Retinal pigment epithelial cell (primary cell): ENCODE data around the gene RPS3A.

ENCODE experiments used
- DNase-seq: peaks from one replicate; pipeline ENCODE4 v3.0.0-alpha.2; 2010; ENCODE audit warnings: low read depth
- H3K4me3 ChIP-seq: 2 replicates; pipeline ENCODE4 v1.5.1; 2011; ENCODE audit warnings: mild to moderate bottlenecking, low read length, control low read depth, moderate library complexity
- CTCF ChIP-seq: conservative IDR thresholded peaks from 2 replicates; pipeline ENCODE4 v1.5.1; 2011; ENCODE audit warnings: low read depth, low read length, control low read depth, inconsistent platforms

RPS3A gene

GRCh38 chr4:151091047-151091446 is 8.4 kb upstream of the RPS3A start:
- no peak overlapping the region for H3K4me3 ChIP-seq
- no peak for DNase-seq
- TF ChIP-seq CTCF = no peak

- no peak for TF ChIP-seq CTCF
- DNase-seq = no peak
- no peak overlapping the region for H3K4me3 ChIP-seq
Measured at GRCh38 chr4:151092488-151092887, 6.9 kb upstream of the RPS3A start.

GRCh38 chr4:151093203-151093602 is 6.2 kb upstream of the RPS3A start:
- DNase-seq = no peak
- TF ChIP-seq CTCF = no peak
- H3K4me3 ChIP-seq = no peak overlapping the region

- no peak for DNase-seq
- no peak for TF ChIP-seq CTCF
- no peak overlapping the region for H3K4me3 ChIP-seq
Measured at GRCh38 chr4:151094290-151094751, 5.1 kb upstream of the RPS3A start.

GRCh38 chr4:151095142-151095541 is 4.3 kb upstream of the RPS3A start:
- TF ChIP-seq CTCF = no peak
- no peak for DNase-seq

GRCh38 chr4:151097759-151098158 is 1.7 kb upstream of the RPS3A start:
- no peak for DNase-seq
- no peak for TF ChIP-seq CTCF
- no peak overlapping the region for H3K4me3 ChIP-seq

More at GRCh38 chr4:151095142-151095541, 4.3 kb upstream of the RPS3A start:
- no peak overlapping the region for H3K4me3 ChIP-seq

- no peak for DNase-seq
- TF ChIP-seq CTCF = no peak
Measured at GRCh38 chr4:151098979-151099228, 524 bp upstream of the RPS3A start.

More at GRCh38 chr4:151098979-151099228, 524 bp upstream of the RPS3A start:
- peak overlapping the region; percentile 100 for H3K4me3 ChIP-seq
